Activated B cell treated with CpG ODN at 0.5 μM for 24 hours (primary cell): Measurements from ENCODE around the gene VEGFD. TPM values are rescaled to one million over a fixed set of nuclear protein-coding genes. Genes with fewer than 3 reads are reported as not detected.

ENCODE experiments used
- ATAC-seq: fragments of 200-7000 bp; cut with Tn5 transposase; one replicate; pipeline ENCODE4 v1.10.0; 2021; ENCODE audit warnings: low read depth, mild to moderate bottlenecking, moderate library complexity
- CTCF ChIA-PET: fragments of 350-600 bp; sonication (Branson Sonifier 250); formaldehyde crosslinking; loops from one replicate; lab custom pipeline; 2021; ENCODE audit warnings: antibody characterized with exemption; lab: Charles Lee
- POLR2A ChIA-PET: fragments of 350-600 bp; sonication (Branson Sonifier 250); formaldehyde crosslinking; loops from one replicate; lab custom pipeline; 2021; ENCODE audit warnings: antibody characterized with exemption; lab: Charles Lee
- DNase-seq: peaks from one replicate; pipeline ENCODE4 v3.0.0; 2022
- H3K27ac Mint-ChIP-seq: one replicate; pipeline ENCODE4 v1.8.0; 2020; ENCODE audit warnings: mixed read lengths
- H3K27me3 Mint-ChIP-seq: one replicate; pipeline ENCODE4 v1.8.0; 2021; ENCODE audit warnings: mixed read lengths
- H3K36me3 Mint-ChIP-seq: one replicate; pipeline ENCODE4 v1.8.0; 2021; ENCODE audit warnings: low read depth, mixed read lengths
- H3K4me1 Mint-ChIP-seq: one replicate; pipeline ENCODE4 v1.8.0; 2021; ENCODE audit warnings: mixed read lengths
- H3K4me3 Mint-ChIP-seq: one replicate; pipeline ENCODE4 v1.8.0; 2020; ENCODE audit warnings: mild to moderate bottlenecking, mixed read lengths
- H3K9me3 Mint-ChIP-seq: one replicate; pipeline ENCODE4 v1.8.0; 2020; ENCODE audit warnings: mixed read lengths
- CTCF ChIP-seq: fragments of 200-600 bp; IDR thresholded peaks from one replicate; pipeline ENCODE4 v1.8.0; 2022; ENCODE audit warnings: antibody characterized with exemption, mild to moderate bottlenecking
- intact Hi-C: fragments of 100-400 bp; cut with micrococcal nuclease; formaldehyde crosslinking; loops from one replicate; pipeline ENCODE4 v1.15.1; 2024
- total RNA-seq: library from RNA; stranded (reverse); gene quantifications from 2 replicates; pipeline ENCODE4 v1.2.3, GENCODE V29; 2022

The VEGFD gene
- total RNA-seq, 1 donor from 2014 or later, result not detected

- Mint-ChIP-seq H3K27ac (no peak overlapping the region), H3K4me1 (no peaks in the 10 kb centered on the region), H3K36me3 (no peaks in the 10 kb centered on the region), H3K27me3 (peaks cover 2% of the 10 kb centered on the region), H3K4me3 (no peak overlapping the region), H3K9me3 (peaks cover 3% of the 10 kb centered on the region)
- TF ChIP-seq CTCF, result no peak
- POLR2A ChIA-PET, result no interaction called here
- ATAC-seq (no peak), DNase-seq (no peak)
- intact Hi-C loops, result no loop called here
- CTCF ChIA-PET, result no interaction called here
Measured at GRCh38 chrX:15418041-15418706, 34.0 kb upstream of the VEGFD start.

GRCh38 chrX:15416133-15416993 is 32.1 kb upstream of the VEGFD start:
- DNase-seq, result no peak
- CTCF ChIA-PET, result no interaction called here
- Mint-ChIP-seq H3K4me3 (no peak overlapping the region), H3K27me3 (peaks cover 2% of the 10 kb centered on the region), H3K36me3 (no peaks in the 10 kb centered on the region), H3K9me3 (peaks cover 3% of the 10 kb centered on the region), H3K4me1 (no peaks in the 10 kb centered on the region), H3K27ac (no peak overlapping the region)
- TF ChIP-seq CTCF, result no peak
- ATAC-seq, result no peak
- POLR2A ChIA-PET, result no interaction called here
- intact Hi-C loops, result no loop called here

GRCh38 chrX:15413101-15413500 is 28.9 kb upstream of the VEGFD start:
- ATAC-seq (no peak), DNase-seq (no peak)
- Mint-ChIP-seq H3K4me1 (no peaks in the 10 kb centered on the region), H3K4me3 (no peak overlapping the region), H3K27ac (no peak overlapping the region), H3K36me3 (no peaks in the 10 kb centered on the region), H3K9me3 (peaks cover 3% of the 10 kb centered on the region), H3K27me3 (peaks cover 2% of the 10 kb centered on the region)
- POLR2A ChIA-PET, result no interaction called here
- CTCF ChIA-PET, result no interaction called here
- intact Hi-C loops, result no loop called here
- no peak for TF ChIP-seq CTCF

GRCh38 chrX:15410947-15411346 is 26.7 kb upstream of the VEGFD start:
- H3K36me3 Mint-ChIP-seq, result no peaks in the 10 kb centered on the region
- ChIA-PET CTCF (no interaction called here), POLR2A (no interaction called here)
- no peaks in the 10 kb centered on the region for H3K27me3 Mint-ChIP-seq
- no peaks in the 10 kb centered on the region for H3K9me3 Mint-ChIP-seq
- DNase-seq (no peak), ATAC-seq (no peak)
- no peaks in the 10 kb centered on the region for H3K4me1 Mint-ChIP-seq
- TF ChIP-seq CTCF, result no peak
- no peak overlapping the region for H3K4me3 Mint-ChIP-seq
- no peak overlapping the region for H3K27ac Mint-ChIP-seq
- intact Hi-C loops, result no loop called here

- ATAC-seq (no peak), DNase-seq (no peak)
- CTCF ChIA-PET, result no interaction called here
- Mint-ChIP-seq H3K4me1 (no peaks in the 10 kb centered on the region), H3K27me3 (no peaks in the 10 kb centered on the region), H3K27ac (no peak overlapping the region), H3K4me3 (no peak overlapping the region), H3K9me3 (no peaks in the 10 kb centered on the region), H3K36me3 (no peaks in the 10 kb centered on the region)
- POLR2A ChIA-PET, result no interaction called here
- intact Hi-C loops, result no loop called here
- no peak for TF ChIP-seq CTCF
Measured at GRCh38 chrX:15410430-15410829, 26.2 kb upstream of the VEGFD start.
